Activated effector memory CD4-positive, alpha-beta T cell treated with anti-CD3 and anti-CD28 coated beads, Interleukin-2, amount 50 U/mL, for 16 hours (primary cell): ENCODE data around the gene LRMDA.
"Not testable (repeated sequence)": the region's sequence is repeated elsewhere in the genome, so short reads cannot be mapped to it uniquely, and the experiment has no call there.

Source experiments
- DNase-seq: peaks from one replicate; pipeline ENCODE4 v3.0.0-alpha.2; 2020

The LRMDA gene

DNA sequence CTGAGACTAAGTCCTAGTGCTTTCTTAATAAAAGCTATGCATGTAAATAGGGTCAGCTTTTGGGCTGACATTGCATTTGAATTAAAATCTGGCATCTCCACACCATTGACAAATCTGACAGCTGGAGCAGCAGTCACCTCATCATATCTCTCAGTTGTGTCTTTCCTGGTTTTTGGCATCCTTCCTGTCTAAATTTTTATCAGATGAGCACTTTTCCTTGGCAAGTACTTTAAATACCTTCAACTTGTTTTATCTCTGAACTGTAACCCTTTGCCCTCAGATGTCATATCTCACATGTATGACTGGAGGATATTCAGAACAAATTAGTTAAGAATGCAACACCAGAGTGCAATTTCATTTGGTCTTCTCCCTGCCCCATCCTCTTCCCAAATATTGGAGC is 1066.2 kb downstream of the LRMDA start:
- no peak for DNase-seq

DNA sequence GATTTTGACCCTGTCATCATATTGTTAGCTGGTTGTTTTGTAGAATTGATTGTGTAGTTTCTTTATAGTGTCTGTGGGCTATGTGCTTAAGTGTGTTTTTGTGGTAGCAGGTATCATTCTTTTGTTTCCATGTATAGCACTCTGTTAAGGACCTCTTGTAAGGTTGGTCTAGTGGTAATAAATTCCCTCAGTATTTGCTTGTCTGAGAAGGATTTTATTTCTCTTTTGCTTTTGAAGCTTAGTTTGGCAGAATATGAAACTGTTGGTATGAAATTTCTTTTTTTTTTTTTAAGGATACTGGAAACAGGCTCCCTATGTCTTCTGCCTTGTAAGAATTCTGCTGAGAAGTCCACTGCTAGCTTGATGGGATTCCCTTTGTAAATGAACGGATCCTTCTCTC is 1073.4 kb downstream of the LRMDA start:
- DNase-seq: no peak

DNA sequence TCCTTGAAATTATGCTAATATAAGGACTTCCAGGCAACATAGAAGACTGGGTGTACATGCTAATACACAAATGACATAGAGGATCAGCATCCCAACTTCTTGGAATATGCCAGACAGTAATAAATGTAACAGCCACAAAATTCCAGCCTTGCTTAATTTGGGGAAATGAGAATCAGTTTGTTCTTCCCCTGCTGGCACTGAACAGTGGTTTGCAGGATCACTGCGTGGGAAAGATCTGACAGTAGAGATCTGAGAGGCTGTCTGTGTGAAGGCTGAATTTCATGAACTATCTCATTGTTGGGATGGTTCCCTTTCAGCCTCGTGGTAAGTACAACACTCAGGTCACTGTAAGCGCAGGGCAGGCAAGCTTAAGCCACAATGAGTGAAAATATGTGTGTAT is 1078.0 kb downstream of the LRMDA start:
- DNase-seq: no peak

DNA sequence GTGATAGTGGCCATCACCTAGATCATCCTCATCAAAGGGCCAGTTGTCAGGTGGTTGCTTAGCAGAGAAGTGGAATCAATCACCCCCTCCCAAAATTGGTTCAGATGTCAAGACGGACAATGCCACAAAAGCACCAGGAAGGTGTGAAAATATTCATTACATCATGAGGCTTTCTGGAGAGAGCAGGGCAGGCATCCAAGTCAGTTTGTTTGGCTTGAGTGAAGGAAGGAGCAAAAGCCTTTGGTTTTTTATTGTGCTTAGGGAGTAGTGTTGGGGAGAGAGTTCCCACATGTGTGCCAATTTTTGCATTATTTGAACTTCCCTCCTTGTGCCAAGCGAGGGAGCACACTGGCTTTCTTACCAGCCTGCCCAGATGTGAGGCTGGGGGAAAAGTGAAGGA is 1082.9 kb downstream of the LRMDA start:
- DNase-seq: no peak

DNA sequence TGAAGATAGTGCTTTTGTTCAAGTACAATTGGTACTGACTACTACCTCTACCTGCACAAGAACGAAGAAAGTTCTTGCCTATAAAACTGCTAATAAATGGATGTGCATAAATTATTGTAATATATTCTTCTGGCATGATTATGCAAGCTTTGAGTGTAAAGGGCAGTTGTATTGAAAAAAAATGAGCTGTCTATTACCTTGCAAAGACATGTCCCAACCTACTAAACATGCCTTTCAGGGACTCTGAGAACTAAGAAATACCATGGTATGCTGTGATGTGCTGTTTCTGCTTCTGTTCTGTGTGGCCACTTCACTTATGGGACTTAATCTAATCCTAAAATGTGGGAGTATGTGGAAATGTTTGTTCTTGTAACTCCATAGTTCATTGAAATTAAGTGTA is 1083.4 kb downstream of the LRMDA start:
- DNase-seq: no peak

DNA sequence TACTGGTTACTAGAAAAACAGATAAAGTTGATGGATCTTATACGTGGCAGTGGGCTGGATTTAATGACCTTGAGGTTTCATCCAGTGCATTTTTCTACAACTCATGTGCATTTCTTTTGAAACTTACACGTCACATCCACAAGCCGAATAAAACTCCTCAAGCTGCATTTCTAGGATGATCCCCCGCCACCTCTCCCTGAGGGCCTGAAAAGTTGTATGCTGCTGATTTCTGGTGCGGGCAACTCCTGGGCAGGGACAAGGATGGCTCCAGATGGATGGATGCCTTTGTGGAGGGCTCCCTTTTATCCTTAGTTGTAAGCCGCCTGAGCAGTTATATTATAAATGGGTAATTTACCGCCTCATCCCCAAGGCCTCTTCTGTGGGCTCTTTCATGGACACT is 1091.1 kb downstream of the LRMDA start:
- no peak for DNase-seq

DNA sequence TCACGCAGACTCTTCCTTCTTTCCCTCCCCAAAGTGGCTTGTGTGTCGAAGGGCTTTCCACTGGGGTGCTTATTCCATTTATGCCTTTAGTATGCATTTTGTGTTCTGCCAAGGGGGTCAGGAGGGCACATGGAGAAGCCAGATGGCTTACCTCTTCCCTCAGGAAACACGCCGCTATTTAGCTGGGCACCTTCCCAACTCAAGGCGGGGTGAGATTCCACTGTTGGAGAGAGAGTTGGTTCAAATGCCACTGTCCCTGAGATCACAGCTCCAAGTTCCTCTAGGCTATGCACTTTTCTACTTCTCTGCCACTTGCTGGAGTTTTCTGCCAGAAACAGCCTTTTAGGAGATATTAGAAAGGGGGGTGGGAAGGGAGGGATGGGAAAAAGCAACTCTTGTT is 1091.8 kb downstream of the LRMDA start:
- DNase-seq: no peak

DNA sequence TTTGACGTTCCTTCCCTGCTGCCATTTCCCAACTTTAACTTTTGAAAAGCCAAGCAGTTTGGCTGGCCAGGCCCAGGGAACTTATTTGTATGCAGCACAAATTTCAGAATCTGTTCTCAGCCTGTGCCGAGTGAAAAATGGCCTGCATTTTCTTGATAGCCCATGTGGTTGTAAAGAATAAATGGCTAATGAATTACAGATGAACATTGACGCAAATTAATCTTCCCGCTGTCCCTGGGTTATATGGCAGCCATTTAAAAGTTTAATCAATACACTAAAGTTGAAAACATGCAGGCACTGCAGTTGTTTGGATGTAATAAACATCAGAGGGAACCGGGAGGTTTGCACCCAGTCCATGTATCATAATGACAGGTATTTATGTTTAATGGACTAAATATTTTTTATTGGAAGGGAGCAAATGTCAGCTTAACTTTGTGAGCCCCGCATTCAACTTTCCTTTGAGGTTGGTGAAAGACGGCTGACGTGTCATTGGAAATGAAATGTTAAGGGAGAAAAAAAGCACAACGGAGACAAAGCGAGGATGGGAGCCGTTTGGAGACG is 1092.4 kb downstream of the LRMDA start:
- no peak for DNase-seq

DNA sequence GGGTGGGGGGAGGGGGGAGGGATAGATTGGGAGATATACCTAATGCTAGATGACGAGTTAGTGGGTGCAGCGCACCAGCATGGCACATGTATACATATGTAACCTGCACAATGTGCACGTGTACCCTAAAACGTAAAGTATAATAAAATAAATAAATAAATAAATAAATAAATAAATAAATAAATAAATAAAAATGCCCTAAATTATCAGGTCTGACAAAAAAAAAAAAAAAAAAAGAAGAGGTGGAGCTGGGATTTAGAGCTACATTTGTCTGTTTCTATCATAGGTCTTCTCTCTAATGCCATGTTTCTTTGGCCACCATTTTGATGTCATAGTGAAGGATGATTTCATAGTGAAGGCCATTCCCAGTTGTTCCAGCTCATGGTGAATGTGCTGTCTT is 1095.4 kb downstream of the LRMDA start:
- not testable (repeated sequence) for DNase-seq

DNA sequence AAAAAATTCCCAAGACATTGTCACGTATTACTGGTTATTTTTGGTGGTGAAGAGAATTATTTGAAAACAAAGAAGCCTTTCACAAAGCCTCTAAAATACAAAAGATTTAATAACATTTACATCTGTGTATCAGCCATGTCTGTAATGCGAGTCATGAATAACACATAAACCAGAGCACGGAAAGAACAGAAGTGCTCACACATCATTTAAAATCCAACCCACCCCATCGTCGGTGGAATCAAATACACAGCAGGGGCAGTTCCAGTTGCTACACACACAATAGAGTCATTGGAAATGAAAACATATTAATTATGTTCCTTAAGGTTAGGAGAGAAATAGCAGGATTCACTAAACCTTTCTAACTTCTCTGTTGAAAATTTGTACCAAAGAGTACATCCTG is 1108.9 kb downstream of the LRMDA start:
- DNase-seq: no peak

DNA sequence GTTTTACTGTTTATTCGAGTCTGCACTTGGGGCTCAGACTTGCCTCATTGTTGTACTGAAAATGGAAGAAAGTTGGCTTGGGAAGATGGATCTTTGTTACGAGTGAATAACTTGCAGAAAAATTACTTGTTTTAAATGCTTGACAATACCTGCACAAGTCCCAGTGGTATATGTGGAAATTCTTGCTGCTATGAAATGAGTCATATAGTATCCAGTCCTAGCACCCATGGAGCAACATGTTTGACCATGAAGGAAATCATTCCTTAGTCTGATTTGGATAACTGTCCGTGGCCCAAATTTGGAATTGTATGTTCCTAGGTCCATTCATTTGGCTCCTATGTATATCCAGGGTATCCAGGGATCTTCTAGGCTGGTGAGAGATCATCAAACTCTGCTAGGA is 1109.4 kb downstream of the LRMDA start:
- no peak for DNase-seq

DNA sequence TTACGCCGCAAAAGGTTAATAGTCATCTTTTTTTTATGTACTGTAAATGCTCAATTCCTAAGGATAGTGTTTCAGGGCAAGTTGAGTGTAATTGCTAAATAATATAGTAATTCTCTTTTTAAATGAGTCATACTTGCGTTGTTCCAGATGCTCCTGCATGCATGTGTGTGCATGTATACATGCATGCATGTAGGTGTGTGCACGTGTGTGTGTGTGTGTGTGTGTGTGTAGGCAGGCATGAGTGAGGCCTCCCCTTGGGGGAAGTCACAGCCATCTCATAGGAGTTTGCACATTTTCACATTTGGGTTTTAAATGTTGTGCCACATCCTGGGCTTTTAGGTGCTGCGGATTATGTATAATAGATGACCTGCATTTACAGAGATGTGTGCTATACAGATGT is 1110.4 kb downstream of the LRMDA start:
- DNase-seq: no peak

DNA sequence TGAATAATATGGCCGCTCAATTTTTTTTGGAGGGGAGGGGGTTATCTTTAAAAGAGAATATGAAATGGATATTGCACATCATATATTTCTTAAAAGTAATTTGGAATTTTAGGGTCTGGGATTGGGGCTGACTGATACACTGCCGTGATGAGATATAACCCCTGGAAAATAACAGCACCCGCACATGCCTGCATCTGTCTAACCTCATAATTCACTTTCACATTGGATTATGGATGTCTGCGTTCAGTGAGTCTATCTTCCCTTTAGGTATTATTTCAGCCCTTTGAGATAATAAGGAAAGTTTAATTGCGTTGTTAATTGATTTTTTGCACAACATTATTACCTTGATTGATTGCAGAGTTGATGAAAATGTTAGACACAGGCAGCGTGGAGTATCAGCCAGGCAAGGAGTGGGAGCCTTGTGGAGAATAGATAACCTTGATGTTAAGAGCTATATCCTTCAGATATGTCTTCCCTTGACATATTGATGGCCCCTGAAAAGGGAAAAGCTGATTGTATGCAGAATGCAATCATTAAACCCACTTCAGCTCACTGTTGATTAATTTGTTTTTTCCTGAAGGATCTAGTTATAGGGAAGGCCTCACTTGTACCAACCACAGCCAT is 1111.0 kb downstream of the LRMDA start:
- DNase-seq: no peak

DNA sequence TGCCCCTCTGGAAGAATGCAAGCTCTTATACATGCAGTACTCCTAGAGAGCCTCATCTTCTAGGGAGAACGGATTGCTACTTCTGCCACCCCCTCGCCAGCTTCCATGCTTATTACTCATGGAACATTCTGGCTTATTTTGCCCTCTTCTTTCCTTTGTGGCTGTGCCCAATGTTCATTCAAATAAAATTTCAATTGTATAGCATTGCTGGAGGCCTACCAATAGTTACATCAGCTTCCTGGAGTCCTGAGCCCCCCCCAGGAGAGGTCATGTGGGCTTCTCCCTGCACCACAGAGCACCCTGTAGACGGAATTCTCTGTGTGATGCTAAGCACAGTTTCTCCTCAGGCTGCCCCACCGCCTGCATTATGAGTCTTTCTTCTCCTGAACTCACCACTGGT is 1112.2 kb downstream of the LRMDA start:
- DNase-seq: no peak

DNA sequence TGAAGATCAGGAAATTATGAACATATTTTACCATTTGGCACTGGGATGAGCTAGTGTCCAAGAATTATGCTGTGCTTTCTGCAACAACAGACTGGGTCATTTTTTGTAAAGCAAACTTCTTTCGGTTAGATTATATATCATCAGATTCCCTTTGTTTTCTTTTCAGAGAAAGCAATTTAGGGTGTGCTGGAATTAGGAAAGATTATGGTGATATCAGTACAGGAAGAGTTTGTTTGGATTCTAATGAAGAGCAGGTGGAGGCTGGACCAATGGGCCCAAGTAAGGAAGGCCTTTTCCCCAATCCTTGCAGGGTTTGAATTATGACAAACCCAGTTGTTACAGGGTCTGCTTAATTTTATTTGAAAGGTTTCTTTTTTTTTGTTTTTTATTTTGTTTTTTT is 1113.4 kb downstream of the LRMDA start:
- DNase-seq: no peak

DNA sequence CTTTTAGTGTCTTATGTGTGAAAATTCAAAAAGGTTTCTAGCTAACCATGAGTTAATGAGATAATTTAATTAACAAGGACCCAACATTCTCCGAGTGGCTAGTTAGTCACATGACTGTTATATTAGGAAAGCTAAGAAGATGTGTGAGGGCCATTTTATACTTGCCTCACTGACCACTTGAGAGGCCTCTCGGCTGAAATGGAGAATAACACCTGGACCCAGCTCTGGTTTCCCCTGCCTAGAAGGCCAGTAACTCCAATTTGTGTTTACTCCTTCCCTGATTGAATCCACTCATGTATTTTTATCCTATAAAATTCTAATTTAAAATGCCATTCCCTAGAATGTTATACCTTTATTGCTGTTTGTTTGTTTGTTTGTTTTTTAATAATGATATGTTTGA is 1115.0 kb downstream of the LRMDA start:
- no peak for DNase-seq

DNA sequence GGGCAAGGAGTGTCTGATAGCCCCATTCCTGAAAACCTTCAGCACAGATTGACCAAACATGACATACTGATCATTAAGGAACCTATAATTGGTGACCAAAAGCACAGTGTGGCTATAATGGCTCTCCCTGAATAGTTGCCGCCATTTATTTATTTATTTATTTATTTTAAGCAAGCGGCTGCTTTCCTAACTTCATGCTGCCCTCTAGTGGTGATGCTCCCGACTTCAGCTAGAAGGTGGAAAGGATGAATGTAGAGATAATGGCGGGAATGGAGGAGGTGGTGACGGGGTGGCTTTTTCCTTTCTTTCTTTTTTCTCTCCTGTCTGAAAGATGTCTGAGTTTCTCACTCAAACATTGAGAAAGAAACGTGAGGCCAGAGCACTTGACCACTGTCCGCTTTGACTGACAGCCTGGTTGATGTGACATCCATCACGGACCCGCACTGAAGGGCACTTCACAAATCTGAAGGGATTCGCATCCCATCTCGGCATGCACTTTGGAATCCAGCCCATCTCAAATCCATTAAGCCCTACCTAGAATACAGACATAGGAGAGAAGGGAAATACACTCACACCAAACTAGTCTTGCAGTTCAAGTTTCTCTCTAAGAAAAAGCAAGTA is 1116.0 kb downstream of the LRMDA start:
- DNase-seq: peak; percentile 66

DNA sequence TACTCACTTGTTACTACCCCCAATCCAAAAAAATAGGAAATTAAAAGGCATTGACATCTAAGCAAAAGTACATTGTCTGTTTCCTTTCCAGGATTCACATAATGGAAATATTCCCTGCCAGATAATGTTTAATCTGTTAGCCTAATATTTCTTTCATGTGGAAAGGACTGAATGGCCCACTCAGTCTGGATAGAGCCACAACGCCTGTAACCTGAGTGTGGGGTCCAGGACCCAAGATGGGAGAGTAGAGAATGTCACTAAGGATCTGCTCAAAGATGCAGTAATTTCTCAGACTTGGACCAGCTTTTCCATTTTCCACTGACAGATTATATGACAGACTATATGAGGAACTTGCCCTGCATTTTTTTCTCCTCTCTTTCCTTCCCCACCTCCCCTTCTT is 1117.3 kb downstream of the LRMDA start:
- DNase-seq: no peak

DNA sequence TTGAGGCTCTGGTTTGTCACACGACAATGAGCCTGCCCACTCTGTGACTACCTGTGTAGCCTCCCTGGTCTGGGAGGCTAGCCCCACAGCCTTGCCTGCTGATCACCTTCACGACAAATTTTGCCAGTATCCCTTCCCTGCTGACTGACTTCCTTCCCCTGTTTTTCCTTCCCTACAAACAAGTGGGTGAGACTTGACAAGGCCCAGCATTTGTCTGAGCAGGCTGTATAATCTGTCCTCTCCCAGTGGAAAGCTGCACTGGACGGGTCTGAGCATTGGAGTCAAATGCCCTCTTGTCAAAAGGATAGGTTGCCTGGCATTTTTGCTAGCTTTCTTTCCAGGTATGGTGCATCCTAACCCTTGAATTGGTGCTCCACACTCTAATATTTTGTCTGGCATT is 1117.7 kb downstream of the LRMDA start:
- DNase-seq: no peak

DNA sequence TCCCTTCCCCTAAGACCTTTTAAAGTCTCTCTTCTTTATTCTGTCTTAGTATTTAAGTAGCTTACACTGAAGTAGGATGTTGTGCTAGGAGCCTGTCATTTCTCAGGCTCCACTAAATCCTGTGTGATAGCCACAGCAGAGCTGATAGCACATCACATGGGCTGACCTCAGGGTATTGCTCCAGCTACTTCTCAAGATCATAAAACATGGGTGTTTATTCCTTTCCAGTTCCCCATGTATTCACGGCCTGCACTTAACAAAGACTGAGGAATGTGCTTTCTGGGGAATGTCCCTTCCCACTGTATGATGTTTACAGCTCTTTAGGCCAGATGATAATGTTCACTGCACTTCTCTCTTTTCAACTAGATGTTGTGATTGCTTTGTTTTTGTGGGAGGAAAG is 1119.4 kb downstream of the LRMDA start:
- DNase-seq: no peak

DNA sequence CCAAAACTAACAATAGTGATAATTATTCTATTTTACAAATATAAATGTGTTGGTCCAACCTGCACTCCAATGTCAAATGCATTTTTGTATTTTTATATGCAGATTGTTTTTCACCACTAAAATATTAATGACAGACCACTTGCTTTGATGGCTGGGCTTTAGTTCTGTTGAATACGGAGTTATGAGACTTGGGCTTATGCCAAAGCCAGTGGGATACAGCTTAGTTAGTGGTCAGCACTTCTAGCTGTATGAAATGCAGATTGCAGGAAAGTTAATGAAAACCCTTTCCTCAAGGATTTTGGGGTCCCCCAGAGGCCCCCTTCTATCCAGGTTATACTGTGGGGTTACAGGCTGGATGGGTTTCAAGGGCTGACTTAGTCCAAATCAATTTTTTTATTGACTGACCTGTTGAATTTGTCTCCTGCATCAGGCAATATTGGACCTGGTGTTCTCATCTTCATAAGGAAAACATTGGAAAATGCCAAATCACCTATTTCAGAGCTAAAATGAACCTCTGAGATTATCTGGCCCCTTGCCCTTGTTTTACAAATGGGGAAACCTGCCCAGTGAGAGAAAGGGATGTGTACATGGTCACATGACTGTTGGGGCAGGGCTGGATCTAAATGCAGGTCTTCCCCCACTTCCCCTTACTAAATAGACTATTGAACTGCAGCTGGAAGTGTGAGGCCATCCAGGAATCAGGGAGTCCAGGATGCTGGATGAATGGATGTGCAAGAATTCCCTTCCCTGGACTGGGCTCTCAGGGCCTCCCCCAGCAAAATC is 1120.9 kb downstream of the LRMDA start:
- no peak for DNase-seq

DNA sequence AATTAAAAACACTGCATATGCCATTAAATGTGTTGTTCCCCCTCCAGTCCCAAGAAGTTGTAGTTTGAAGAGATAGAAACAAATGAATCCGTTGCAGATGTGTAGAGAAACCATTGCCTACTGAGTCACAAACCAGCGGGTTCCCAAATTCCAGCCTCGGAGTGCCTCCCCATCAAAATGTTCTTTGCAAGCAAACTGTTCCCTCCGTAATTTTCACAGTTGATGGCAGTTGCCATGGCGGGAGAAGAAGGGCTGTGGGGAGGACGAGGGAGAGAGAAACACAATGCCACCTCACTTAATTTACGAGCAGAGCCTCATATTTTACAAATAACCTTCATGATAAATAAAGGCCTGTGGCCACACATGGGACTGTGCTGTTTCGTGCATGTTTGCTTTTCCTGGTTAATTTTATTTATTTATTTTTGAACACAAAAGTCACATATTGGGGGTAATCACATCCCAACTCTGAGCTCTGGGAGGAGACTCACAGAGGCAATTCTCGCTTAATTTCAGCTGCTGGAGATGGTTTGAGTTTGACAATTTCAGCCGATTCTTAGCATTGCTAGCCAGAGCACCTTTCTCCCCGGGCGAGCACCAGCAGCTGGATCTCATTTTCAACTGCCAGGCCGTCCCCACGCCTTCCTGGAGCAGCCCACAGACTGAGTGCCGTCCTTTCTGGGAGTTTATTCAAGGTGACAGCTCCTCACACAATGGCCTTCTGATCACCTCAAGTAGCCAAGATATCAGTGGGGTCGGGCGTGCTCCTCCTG is 1122.0 kb downstream of the LRMDA start:
- no peak for DNase-seq

DNA sequence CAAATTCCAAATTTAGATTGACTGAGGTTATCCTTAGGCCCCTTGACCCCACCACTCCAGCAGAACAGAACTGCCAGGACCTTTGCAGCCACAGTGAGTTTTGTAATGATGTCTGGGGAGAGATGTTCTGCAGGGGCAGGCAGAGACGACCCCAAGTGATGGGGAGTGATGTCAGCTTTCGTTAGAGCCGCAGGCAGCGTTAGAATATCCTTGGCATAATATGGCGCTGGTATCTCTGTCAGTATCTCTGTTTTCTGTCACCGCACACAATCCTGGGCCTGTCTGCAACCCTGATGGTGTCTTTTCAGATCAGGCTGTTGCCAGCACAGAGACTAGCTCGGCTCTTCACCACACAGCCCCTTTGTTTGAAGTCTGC is 1122.6 kb downstream of the LRMDA start:
- no peak for DNase-seq
